Gastroesophageal sphincter (tissue), 4 donors: ENCODE measurements around the gene GPR35. TPM values are rescaled to one million over a fixed set of nuclear protein-coding genes. Genes with fewer than 3 reads are reported as not detected.
A peak's percentile ranks its signal among the peaks of the same experiment; 100 is the strongest.

ENCODE experiments used
- ATAC-seq: fragments of 150-250 bp; one replicate; pipeline ENCODE4 v1.9.1; 2016; ENCODE audit warnings: mild to moderate bottlenecking, moderate library complexity
- H3K27ac ChIP-seq, 4 donors: fragments of 200-600 bp; sonication (generic) in 3 of 4; 1 replicate in 3 of 4; 2 replicates in 1 of 4; pipeline ENCODE4 v1.5.1; 2016 to 2019
- H3K27me3 ChIP-seq: fragments of 200-600 bp; sonication (generic); one replicate; pipeline ENCODE4 v1.5.1; 2019
- H3K36me3 ChIP-seq, 2 donors: fragments of 200-600 bp; sonication (generic); one replicate each; pipeline ENCODE4 v1.5.1; 2019; ENCODE audit warnings: control low read depth in 1 of 2
- H3K4me1 ChIP-seq, 3 donors: fragments of 200-600 bp; sonication (generic); 1 replicate in 2 of 3; 2 replicates in 1 of 3; pipeline ENCODE4 v1.5.1; 2016 to 2019; ENCODE audit warnings: control low read depth in 2 of 3
- H3K4me3 ChIP-seq, 2 donors: fragments of 200-600 bp; sonication (generic); one replicate each; pipeline ENCODE4 v1.5.1; 2019; ENCODE audit warnings: mild to moderate bottlenecking in 1 of 2, moderate library complexity in 1 of 2
- H3K9me3 ChIP-seq, 3 donors: fragments of 200-600 bp; sonication (generic); one replicate each; pipeline ENCODE4 v1.5.1; 2017 to 2019; ENCODE audit warnings: control low read depth in 2 of 3
- CTCF ChIP-seq, 4 experiments: fragments of 200-600 bp in 2 of 4; fragments of 450-650 bp in 2 of 4; sonication (generic) in 1 of 4; IDR thresholded peaks; one replicate each; pipeline ENCODE4 v1.5.1; 2017 to 2019; ENCODE audit warnings: antibody characterized with exemption in 4 of 4, mild to moderate bottlenecking in 2 of 4, moderate library complexity in 2 of 4
- EP300 ChIP-seq: sonication (generic); formaldehyde crosslinking; IDR thresholded peaks from one replicate; pipeline ENCODE4 v1.6.1; 2017; ENCODE audit warnings: antibody characterized with exemption, mild to moderate bottlenecking
- POLR2A ChIP-seq, 2 donors: fragments of 450-650 bp; IDR thresholded peaks; one replicate each; pipeline ENCODE4 v1.6.1; 2017; ENCODE audit warnings: antibody characterized with exemption in 2 of 2, mild to moderate bottlenecking in 2 of 2, moderate library complexity in 1 of 2
- POLR2AphosphoS5 ChIP-seq: sonication (generic); formaldehyde crosslinking; IDR thresholded peaks from one replicate; pipeline ENCODE4 v1.6.1; 2017; ENCODE audit warnings: antibody characterized with exemption
- WGBS, 2 donors: methylation state at CpG; one replicate each; pipeline ENCODE4 v1.1.5; 2018; ENCODE audit warnings: low coverage in 1 of 2; 5-methylcytosine and 5-hydroxymethylcytosine counted together
- total RNA-seq, 4 donors: library from RNA; depleted of rRNA; stranded (reverse); fragments of >200 nt; gene quantifications; one replicate each; pipeline ENCODE4 v1.1.0, GENCODE V29; 2016

GPR35 gene
- total RNA-seq, 4 donors from 2014 or later, result 0.93 to 2.3 (median 1.9) TPM

GRCh38 chr2:240597419-240598181 is 27.7 kb upstream of the GPR35 start:
- peaks cover 0 to 47% (median 0%) of the 10 kb centered on the region in 3 donors for H3K4me1 ChIP-seq
- H3K4me3 ChIP-seq, result no peak overlapping the region
- peak overlapping the region in 1 of 4 donors; percentile 53 for H3K27ac ChIP-seq
- H3K36me3 ChIP-seq, result peaks cover 0 to 96% of the 10 kb centered on the region in 2 donors
- 100% methylated on average over 1 of the region's 22 CpGs; no CpG with 5 or more reads in 1 of the 2 donors for WGBS, 2 donors
- H3K27me3 ChIP-seq, result no peaks in the 10 kb centered on the region
- TF ChIP-seq EP300 (no peak), POLR2AphosphoS5 (no peak), POLR2A (IDR thresholded peaks at IDR 0.05) (no peak), CTCF (IDR thresholded peaks at IDR 0.05) (no peak)
- H3K9me3 ChIP-seq, result no peaks in the 10 kb centered on the region
- no peak for ATAC-seq

DNA sequence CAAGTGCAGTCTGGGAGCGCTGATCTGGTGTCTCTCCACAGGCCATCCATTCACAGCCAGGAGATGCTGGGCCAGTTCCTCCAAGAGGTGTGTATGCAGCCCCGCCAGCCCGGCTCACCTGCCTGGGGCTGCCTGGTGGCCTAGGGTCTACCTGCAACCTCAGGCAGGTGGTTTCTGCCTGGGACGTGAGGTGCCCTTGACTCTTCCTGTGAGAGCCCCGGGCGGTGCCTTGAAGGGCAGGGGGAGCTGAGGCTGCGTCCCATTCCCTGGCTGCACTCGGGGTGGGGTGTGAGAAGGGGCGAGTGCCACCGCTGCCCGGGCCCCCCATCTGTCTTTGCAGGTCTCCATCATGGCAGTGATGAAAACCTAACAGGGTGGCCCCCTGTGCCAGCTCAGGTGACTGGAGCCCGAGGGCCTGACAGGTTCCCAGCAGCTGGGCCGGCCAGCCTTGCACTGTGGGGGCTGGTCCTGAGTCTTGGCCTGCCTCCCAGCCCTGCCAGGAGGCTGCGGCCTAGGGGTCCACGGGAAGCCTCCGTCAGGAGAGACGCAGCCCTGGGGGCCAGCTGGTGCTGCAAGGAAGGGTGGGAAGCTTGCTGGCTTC is 26.9 kb upstream of the GPR35 start:
- TF ChIP-seq EP300 (no peak), POLR2A (IDR thresholded peaks at IDR 0.05) (no peak)
- WGBS, 2 donors, result no CpG with 5 or more reads among the region's 17 CpGs
- Histone ChIP-seq H3K9me3 (no peaks in the 10 kb centered on the region), H3K4me1 (peaks cover 0 to 42% (median 0%) of the 10 kb centered on the region in 3 donors), H3K36me3 (peaks cover 0 to 93% of the 10 kb centered on the region in 2 donors), H3K27me3 (no peaks in the 10 kb centered on the region), H3K4me3 (no peak overlapping the region), H3K27ac (no peak overlapping the region)
- ATAC-seq, result no peak

DNA sequence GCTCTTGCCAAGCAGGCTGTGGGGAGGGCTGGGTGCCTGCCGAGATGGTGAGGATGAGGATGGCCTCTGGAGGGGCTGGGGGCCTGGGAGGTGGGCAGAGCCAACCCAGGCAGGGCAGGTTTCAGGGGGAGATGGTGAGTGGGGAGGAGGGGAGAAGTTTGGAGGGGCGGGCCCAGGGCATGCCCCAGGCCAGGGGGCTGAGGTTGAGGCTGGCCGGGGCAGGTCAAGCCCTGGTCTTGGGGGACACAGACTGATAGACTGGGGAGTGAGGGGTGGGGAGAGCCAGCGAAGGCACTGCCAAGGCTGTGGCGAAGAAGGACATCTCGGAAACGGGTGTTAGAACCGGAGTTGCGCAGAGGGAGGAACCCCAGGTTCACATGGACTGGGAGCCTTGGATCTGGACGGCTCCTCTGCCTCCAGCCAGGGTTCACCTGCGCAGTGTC is 26.1 kb upstream of the GPR35 start:
- ATAC-seq, result no peak
- H3K9me3 ChIP-seq, result no peaks in the 10 kb centered on the region
- H3K27ac ChIP-seq, result no peak overlapping the region
- WGBS, 2 donors, result 93% methylated on average over 8 of the region's 11 CpGs; no CpG with 5 or more reads in 1 of the 2 donors
- H3K27me3 ChIP-seq, result no peaks in the 10 kb centered on the region
- TF ChIP-seq EP300, result no peak
- no peak for TF ChIP-seq CTCF (IDR thresholded peaks at IDR 0.05)
- TF ChIP-seq POLR2AphosphoS5, result no peak
- TF ChIP-seq POLR2A (IDR thresholded peaks at IDR 0.05), result no peak
- H3K36me3 ChIP-seq, result peaks cover 0 to 86% of the 10 kb centered on the region in 2 donors
- H3K4me1 ChIP-seq, result peaks cover 0 to 37% (median 0%) of the 10 kb centered on the region in 3 donors
- H3K4me3 ChIP-seq, result no peak overlapping the region

DNA sequence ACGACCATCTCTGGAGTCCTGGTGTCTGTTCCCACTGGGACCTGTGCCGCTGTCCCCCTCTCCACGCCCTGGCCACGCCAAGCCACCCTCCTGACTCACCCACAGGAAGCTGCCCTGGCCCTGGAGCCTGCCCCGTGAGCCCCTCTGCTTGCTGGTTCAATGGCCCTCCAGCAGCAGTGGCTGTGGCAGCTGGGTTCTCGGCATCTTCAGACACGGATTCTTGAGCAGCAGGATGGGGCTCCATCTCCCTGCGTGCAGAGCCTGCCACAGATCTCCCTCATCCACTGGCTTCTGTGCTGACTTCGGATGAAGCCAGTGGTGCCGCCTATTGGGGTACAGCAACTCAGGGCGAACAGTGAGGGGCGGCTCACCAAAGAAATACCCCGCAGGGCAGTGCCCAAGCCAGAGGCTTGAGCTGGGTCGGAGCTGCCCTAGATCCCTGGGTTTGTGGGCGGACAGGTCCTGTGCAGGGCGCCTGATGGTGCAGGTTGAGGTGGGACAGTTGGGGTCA is 24.8 kb upstream of the GPR35 start:
- H3K4me3 ChIP-seq, result no peak overlapping the region
- 96% methylated on average over 3 of the region's 16 CpGs; no CpG with 5 or more reads in 1 of the 2 donors for WGBS, 2 donors
- TF ChIP-seq EP300 (no peak), POLR2AphosphoS5 (no peak), POLR2A (IDR thresholded peaks at IDR 0.05) (no peak), CTCF (IDR thresholded peaks at IDR 0.05) (no peak)
- H3K9me3 ChIP-seq, result no peaks in the 10 kb centered on the region
- H3K4me1 ChIP-seq, result peaks cover 0 to 30% (median 0%) of the 10 kb centered on the region in 3 donors
- ATAC-seq, result no peak
- H3K27ac ChIP-seq, result no peak overlapping the region
- no peaks in the 10 kb centered on the region for H3K27me3 ChIP-seq
- peaks cover 0 to 73% of the 10 kb centered on the region in 2 donors for H3K36me3 ChIP-seq

DNA sequence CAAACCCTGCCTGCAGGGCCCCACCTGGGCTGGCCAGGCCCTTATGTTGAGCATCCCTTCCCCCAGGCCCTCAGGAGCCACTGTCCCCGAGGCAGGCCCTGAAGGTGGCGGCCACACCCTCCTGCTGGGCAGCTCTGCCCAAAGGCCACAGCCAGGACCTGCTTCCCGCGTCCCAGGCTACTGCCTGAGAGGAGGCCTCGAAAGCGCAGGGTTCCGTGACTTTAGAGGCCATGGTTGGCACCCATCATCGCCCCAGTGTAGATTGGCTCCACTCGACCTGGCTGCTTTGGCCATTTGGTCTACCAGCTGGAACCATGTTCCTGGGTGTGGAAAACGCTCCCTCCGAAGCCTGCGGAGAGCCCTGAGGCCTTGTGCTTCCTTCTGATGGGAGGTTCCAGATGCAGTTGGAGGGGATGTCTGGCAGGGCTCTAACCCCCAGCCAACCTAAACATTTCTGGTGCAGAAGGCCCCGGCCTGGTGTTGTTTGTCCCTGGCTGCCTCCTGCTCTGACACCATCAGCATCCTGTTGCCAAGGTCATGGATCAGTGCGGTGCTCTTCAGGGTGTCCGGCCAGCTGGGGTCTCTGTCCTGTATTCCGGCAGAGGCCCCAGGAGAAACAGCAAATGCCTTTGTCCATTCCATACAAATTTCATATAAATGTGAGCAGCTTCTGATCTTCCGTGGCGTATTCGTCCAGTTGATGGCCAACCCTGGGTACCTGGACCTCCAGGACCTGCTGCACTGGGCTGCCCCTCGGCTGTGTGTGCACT is 24.0 kb upstream of the GPR35 start:
- TF ChIP-seq POLR2A (IDR thresholded peaks at IDR 0.05) (no peak), EP300 (no peak), POLR2AphosphoS5 (no peak), CTCF (IDR thresholded peaks at IDR 0.05) (no peak)
- Histone ChIP-seq H3K36me3 (peaks cover 0 to 66% of the 10 kb centered on the region in 2 donors), H3K9me3 (no peaks in the 10 kb centered on the region), H3K4me1 (peaks cover 0 to 22% (median 0%) of the 10 kb centered on the region in 3 donors), H3K27ac (no peak overlapping the region), H3K27me3 (no peaks in the 10 kb centered on the region), H3K4me3 (no peak overlapping the region)
- no peak for ATAC-seq
- 80 to 91% methylated on average over 1 to 6 of the region's 20 CpGs for WGBS, 2 donors
